ENCODE data around the gene TBC1D20. TPM values are rescaled to one million over a fixed set of nuclear protein-coding genes. Genes with fewer than 3 reads are reported as not detected.
"Not testable (repeated sequence)": the region's sequence is repeated elsewhere in the genome, so short reads cannot be mapped to it uniquely, and the experiment has no call there.

TBC1D20 gene, protein sequence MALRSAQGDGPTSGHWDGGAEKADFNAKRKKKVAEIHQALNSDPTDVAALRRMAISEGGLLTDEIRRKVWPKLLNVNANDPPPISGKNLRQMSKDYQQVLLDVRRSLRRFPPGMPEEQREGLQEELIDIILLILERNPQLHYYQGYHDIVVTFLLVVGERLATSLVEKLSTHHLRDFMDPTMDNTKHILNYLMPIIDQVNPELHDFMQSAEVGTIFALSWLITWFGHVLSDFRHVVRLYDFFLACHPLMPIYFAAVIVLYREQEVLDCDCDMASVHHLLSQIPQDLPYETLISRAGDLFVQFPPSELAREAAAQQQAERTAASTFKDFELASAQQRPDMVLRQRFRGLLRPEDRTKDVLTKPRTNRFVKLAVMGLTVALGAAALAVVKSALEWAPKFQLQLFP
- polyA plus RNA-seq (2013, experiment 1 of 2), result 34.7 TPM
- polyA plus RNA-seq (2013, experiment 2 of 2), result 36.0 TPM

DNA sequence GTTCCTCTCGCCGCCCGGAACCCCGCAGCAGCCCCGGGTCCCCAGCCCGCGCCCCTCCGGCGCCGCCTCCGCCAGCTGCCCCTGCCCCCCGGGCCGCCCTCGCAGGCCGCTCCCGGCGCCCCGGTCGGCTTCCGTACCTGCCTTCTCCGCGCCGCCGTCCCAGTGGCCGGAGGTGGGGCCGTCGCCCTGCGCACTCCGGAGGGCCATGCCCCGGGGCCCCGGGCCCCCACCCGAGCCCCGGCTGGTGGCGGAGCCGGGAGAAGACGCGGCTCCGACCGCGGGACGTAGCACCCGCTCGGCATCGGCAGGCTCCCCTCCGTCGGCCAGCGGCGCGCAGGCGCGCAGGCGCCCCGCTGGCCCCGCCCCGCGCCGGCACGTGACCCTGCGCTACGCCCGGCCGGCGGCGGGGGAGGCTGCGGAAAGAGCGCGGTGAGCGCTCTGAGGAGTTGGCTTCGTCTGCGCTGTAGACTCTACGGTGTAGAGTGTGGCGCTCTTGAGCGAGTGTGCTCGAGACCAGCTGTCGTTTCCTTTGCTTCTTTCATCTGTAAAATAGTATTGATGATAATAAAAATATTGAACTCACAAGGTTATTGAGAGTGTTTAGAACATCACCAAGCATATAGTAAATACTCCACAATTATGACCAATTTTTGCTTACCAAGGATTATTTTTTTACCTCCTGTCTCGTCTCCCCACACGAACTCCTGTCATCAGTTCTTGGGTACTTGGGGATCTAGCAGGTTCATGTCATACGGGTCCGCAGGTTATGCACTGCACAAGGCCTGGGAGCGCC, at the start of gene TBC1D20:
Gene TBC1D20 (minus strand): TSS at position 335 of the 793 bp plus-strand sequence. CDS start 128 bp downstream, at position 207.
- H3K14ac ChIP-seq (ENCODE audit: low read length in 2 of 2), result peak within 1 kb of the TSS; percentile 40 to 91
- peak within 1 kb of the TSS; percentile 63 to 90 for H3K18ac ChIP-seq (ENCODE audit: low read depth in 1 of 2, low read length in 2 of 2)
- H2BK12ac ChIP-seq (ENCODE audit: low read length in 2 of 2), result no peak within 1 kb of the TSS
- peaks cover 7% of the 10 kb centered on the region for H3K4me1 ChIP-seq (ENCODE audit: control insufficient read depth, insufficient read depth, low read depth, low read length)
- H2AK5ac ChIP-seq (ENCODE audit: low read length, severe bottlenecking), result no peak within 1 kb of the TSS
- H2AFZ ChIP-seq (ENCODE audit: low read depth, low read length), result peak within 1 kb of the TSS; percentile 18
- peak within 1 kb of the TSS; percentile 90 for H2BK5ac ChIP-seq (ENCODE audit: low read depth, low read length, poor library complexity, severe bottlenecking)
- peaks cover 2% of the 10 kb centered on the region for H3K79me1 ChIP-seq (replicated peaks; ENCODE audit: low read length, poor library complexity, severe bottlenecking)
- no peaks in the 10 kb centered on the region for H3K27me3 ChIP-seq (ENCODE audit: control insufficient read depth in 1 of 2, insufficient read depth in 1 of 2, low read length in 2 of 2)
- H2BK15ac ChIP-seq (ENCODE audit: low read depth, poor library complexity, severe bottlenecking), result peak within 1 kb of the TSS; percentile 63
- peaks cover 0 to 2% of the 10 kb centered on the region in 2 experiments for H3K36me3 ChIP-seq (ENCODE audit: control insufficient read depth in 1 of 2, insufficient read depth in 2 of 2, low read depth in 1 of 2, low read length in 2 of 2)
- H3K4ac ChIP-seq (ENCODE audit: low read depth in 1 of 2, low read length in 2 of 2), result peak within 1 kb of the TSS in 1 of 2 experiments; percentile 94
- peak; percentile 85 for DNase-seq
- peak within 1 kb of the TSS; percentile 11 for H4K91ac ChIP-seq (ENCODE audit: low read length)
- H3K23ac ChIP-seq (ENCODE audit: low read length in 2 of 2), result peak within 1 kb of the TSS; percentile 65 to 89
- H3K27ac ChIP-seq (ENCODE audit: low read length, poor library complexity, severe bottlenecking), result peak within 1 kb of the TSS; percentile 78
- WGBS, result 3% methylated on average over 50 of the region's 80 CpGs
- peak within 1 kb of the TSS; percentile 7 for H4K8ac ChIP-seq (ENCODE audit: low read length)
- H3K4me2 ChIP-seq (ENCODE audit: low read length, poor library complexity, severe bottlenecking), result peak within 1 kb of the TSS; percentile 77
- H3K9me3 ChIP-seq (ENCODE audit: control insufficient read depth, low read length), result no peaks in the 10 kb centered on the region
- peak within 1 kb of the TSS; percentile 96 for H2BK120ac ChIP-seq (ENCODE audit: low read depth, low read length)
- H3K4me3 ChIP-seq (ENCODE audit: insufficient read depth in 1 of 2, low read depth in 1 of 2, low read length in 2 of 2), result peak within 1 kb of the TSS; percentile 85 to 98
- H3K9ac ChIP-seq (ENCODE audit: low read length), result peak within 1 kb of the TSS; percentile 99

DNA sequence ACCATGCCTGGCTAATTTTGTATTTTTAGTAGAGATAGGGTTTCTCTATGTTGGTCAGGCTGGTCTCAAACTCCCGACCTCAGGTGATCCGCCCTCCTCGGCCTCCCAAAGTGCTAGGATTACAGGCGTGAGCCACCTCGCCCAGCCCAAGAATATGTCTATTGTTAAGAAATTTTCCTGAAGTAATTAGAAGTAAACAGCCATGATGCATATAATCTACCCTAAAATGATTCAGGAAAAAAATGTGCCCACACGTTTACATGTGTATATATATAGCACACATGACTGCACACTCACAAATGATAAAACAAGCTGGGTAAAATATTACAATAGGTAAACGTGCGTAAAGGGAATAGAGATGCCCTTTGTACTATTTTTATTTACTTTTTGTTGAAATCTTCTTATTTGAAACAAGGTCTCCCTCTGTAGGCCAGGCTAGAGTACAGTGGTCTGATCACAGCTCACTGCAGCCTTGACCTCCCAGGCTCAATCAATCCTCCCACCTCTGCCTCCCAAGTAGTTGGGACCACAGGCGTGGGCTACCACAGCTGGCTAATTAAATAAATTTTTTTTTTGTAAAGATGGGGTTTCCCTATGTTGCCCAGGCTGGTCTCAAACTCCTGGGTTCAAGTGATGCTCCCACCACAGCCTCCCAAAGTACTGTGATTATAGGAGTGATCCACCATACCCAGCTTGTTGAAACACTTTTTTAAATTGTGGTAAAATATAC, 48.2 kb upstream of the TBC1D20 start:
- H2BK5ac ChIP-seq (ENCODE audit: low read depth, low read length, poor library complexity, severe bottlenecking); H2AFZ ChIP-seq (ENCODE audit: low read depth, low read length); H2BK12ac ChIP-seq (ENCODE audit: low read length in 2 of 2); H3K4ac ChIP-seq (ENCODE audit: low read depth in 1 of 2, low read length in 2 of 2); H2BK120ac ChIP-seq (ENCODE audit: low read depth, low read length); H2BK15ac ChIP-seq (ENCODE audit: low read depth, poor library complexity, severe bottlenecking); H3K4me3 ChIP-seq (ENCODE audit: insufficient read depth in 1 of 2, low read depth in 1 of 2, low read length in 2 of 2); H3K27me3 ChIP-seq (ENCODE audit: control insufficient read depth in 1 of 2, insufficient read depth in 1 of 2, low read length in 2 of 2); H3K27ac ChIP-seq (ENCODE audit: low read length, poor library complexity, severe bottlenecking); H4K91ac ChIP-seq (ENCODE audit: low read length); H3K4me2 ChIP-seq (ENCODE audit: low read length, poor library complexity, severe bottlenecking); H3K79me1 ChIP-seq (replicated peaks; ENCODE audit: low read length, poor library complexity, severe bottlenecking); H2AK5ac ChIP-seq (ENCODE audit: low read length, severe bottlenecking); H3K18ac ChIP-seq (ENCODE audit: low read depth in 1 of 2, low read length in 2 of 2); H3K9ac ChIP-seq (ENCODE audit: low read length); DNase-seq; H3K4me1 ChIP-seq (ENCODE audit: control insufficient read depth, insufficient read depth, low read depth, low read length); H4K8ac ChIP-seq (ENCODE audit: low read length); H3K9me3 ChIP-seq (ENCODE audit: control insufficient read depth, low read length); H3K23ac ChIP-seq (ENCODE audit: low read length in 2 of 2); H3K14ac ChIP-seq (ENCODE audit: low read length in 2 of 2): not testable (repeated sequence)
- WGBS, result no CpG with 5 or more reads among the region's 9 CpGs
- H3K36me3 ChIP-seq (ENCODE audit: control insufficient read depth in 1 of 2, insufficient read depth in 2 of 2, low read depth in 1 of 2, low read length in 2 of 2), result peaks cover 5 to 27% of the 10 kb centered on the region in 2 experiments

DNA sequence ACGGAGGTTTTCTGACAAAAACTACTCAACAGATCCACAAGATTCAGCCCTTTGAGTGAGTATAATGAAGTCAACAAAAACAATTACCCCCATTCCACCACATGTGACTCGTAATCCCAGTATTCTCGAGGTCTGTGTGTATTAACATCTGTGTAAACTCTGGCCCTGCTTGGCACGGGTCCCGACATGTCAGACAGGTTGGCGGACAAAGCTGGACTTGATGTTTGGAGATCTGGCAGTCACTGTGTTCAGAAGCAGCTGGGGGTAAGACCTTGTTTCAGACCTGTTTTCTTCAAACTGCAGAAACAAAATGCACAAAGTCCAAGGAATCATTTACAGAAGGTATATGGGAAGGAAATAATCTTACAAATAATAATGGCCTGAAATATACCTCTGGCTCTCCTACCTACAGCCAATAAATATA, 46.0 kb upstream of the TBC1D20 start:
- not testable (repeated sequence) for H3K4me2 ChIP-seq (ENCODE audit: low read length, poor library complexity, severe bottlenecking); H3K14ac ChIP-seq (ENCODE audit: low read length in 2 of 2); H2BK5ac ChIP-seq (ENCODE audit: low read depth, low read length, poor library complexity, severe bottlenecking); H3K4me1 ChIP-seq (ENCODE audit: control insufficient read depth, insufficient read depth, low read depth, low read length); H3K4me3 ChIP-seq (ENCODE audit: insufficient read depth in 1 of 2, low read depth in 1 of 2, low read length in 2 of 2); H3K27ac ChIP-seq (ENCODE audit: low read length, poor library complexity, severe bottlenecking); H3K27me3 ChIP-seq (ENCODE audit: control insufficient read depth in 1 of 2, insufficient read depth in 1 of 2, low read length in 2 of 2); H2AK5ac ChIP-seq (ENCODE audit: low read length, severe bottlenecking); H3K18ac ChIP-seq (ENCODE audit: low read depth in 1 of 2, low read length in 2 of 2); H2BK120ac ChIP-seq (ENCODE audit: low read depth, low read length); H4K91ac ChIP-seq (ENCODE audit: low read length); H3K23ac ChIP-seq (ENCODE audit: low read length in 2 of 2); H3K9ac ChIP-seq (ENCODE audit: low read length); H4K8ac ChIP-seq (ENCODE audit: low read length); H2BK12ac ChIP-seq (ENCODE audit: low read length in 2 of 2); H2BK15ac ChIP-seq (ENCODE audit: low read depth, poor library complexity, severe bottlenecking); H2AFZ ChIP-seq (ENCODE audit: low read depth, low read length); H3K9me3 ChIP-seq (ENCODE audit: control insufficient read depth, low read length); H3K4ac ChIP-seq (ENCODE audit: low read depth in 1 of 2, low read length in 2 of 2)
- Histone ChIP-seq H3K36me3 (ENCODE audit: control insufficient read depth in 1 of 2, insufficient read depth in 2 of 2, low read depth in 1 of 2, low read length in 2 of 2) (peaks cover 3 to 45% of the 10 kb centered on the region in 2 experiments), H3K79me1 (replicated peaks; ENCODE audit: low read length, poor library complexity, severe bottlenecking) (peaks cover 12% of the 10 kb centered on the region)
- DNase-seq, result peak; percentile 23
- no CpG with 5 or more reads among the region's 6 CpGs for WGBS
